HL-60 (cell line): ENCODE data around the gene SVOP.

ENCODE experiments used
- DNase-seq, 2 experiments: peaks; one replicate each; pipeline ENCODE4 v3.0.0-alpha.2; 2010 to 2020; ENCODE audit warnings: low read depth in 1 of 2, low spot score in 1 of 2
- H3K27ac ChIP-seq: fragments of 250-450 bp; sonication (Bioruptor Pico); replicated peaks from 2 replicates; pipeline ENCODE4 v1.5.1; 2020; ENCODE audit warnings: mild to moderate bottlenecking, moderate library complexity
- H3K27me3 ChIP-seq: fragments of 250-450 bp; sonication (Bioruptor Pico); 2 replicates; pipeline ENCODE4 v1.5.1; 2021; ENCODE audit warnings: mild to moderate bottlenecking, moderate library complexity; ENCODE audit not compliant: insufficient read depth, poor library complexity, severe bottlenecking
- H3K4me3 ChIP-seq: replicated peaks from 2 replicates; pipeline ENCODE4 v1.5.1; 2011; ENCODE audit warnings: mild to moderate bottlenecking, control low read depth, low read length; ENCODE audit not compliant: insufficient read depth
- CTCF ChIP-seq: IDR thresholded peaks from one replicate; pipeline ENCODE4 v1.5.1; 2011; ENCODE audit warnings: low read length, control low read depth, inconsistent platforms; ENCODE audit not compliant: insufficient read depth
- GABPA ChIP-seq: IDR thresholded peaks from 2 replicates; pipeline ENCODE4 v1.6.1; 2012; ENCODE audit warnings: low read depth
- POLR2AphosphoS5 ChIP-seq: IDR thresholded peaks from 2 replicates; pipeline ENCODE4 v1.6.1; 2012; ENCODE audit warnings: low read depth
- REST ChIP-seq: IDR thresholded peaks from 2 replicates; pipeline ENCODE4 v1.6.1; 2012; ENCODE audit warnings: low read depth; ENCODE audit not compliant: insufficient replicate concordance
- SPI1 ChIP-seq: IDR thresholded peaks from 2 replicates; pipeline ENCODE4 v1.6.1; 2012; ENCODE audit warnings: low read depth, mild to moderate bottlenecking, borderline replicate concordance

SVOP gene

GRCh38 chr12:108950991-108951739 is 69.7 kb downstream of the SVOP start:
- no peak overlapping the region for H3K4me3 ChIP-seq
- TF ChIP-seq REST (no peak), GABPA (no peak), CTCF (peak; percentile 57), POLR2AphosphoS5 (no peak)
- H3K27ac ChIP-seq = no peak overlapping the region
- DNase-seq = peak; percentile 43 to 62
- H3K27me3 ChIP-seq = no peaks in the 10 kb centered on the region

GRCh38 chr12:108949976-108950375 is 70.9 kb downstream of the SVOP start:
- Histone ChIP-seq H3K27ac (no peak overlapping the region), H3K4me3 (no peak overlapping the region), H3K27me3 (no peaks in the 10 kb centered on the region)
- TF ChIP-seq GABPA (no peak), SPI1 (no peak), CTCF (no peak), REST (no peak), POLR2AphosphoS5 (no peak)
- no peak for DNase-seq

DNA sequence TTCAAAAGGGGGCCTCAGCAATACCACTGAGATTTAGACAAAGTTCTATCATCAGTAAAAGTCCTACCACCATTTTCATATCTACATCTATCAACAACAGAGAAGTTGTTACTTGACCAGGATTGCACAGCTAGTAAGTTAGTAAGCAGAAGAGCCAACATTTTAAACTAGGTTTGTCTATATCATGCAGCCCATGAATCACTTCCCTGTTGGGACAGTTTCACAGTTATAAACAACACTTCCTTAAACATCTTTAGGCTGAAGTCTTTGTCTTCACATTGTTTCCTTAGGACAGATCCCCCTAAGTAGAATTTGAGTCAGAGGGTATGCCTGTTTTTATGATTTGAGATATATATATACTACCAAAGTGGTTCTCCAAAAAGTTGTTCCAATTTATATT is 72.5 kb downstream of the SVOP start:
- Histone ChIP-seq H3K4me3 (no peak overlapping the region), H3K27ac (no peak overlapping the region), H3K27me3 (no peaks in the 10 kb centered on the region)
- TF ChIP-seq REST (no peak), SPI1 (peak; percentile 52; the same call in 1 of the 2 replicates)
- peak in 1 of 2 experiments; percentile 20 for DNase-seq
